Neural progenitor cell (in vitro differentiated cells): ENCODE measurements around the gene EZR. TPM values are rescaled to one million over a fixed set of nuclear protein-coding genes. Genes with fewer than 3 reads are reported as not detected.

Experiments
- DNase-seq: peaks from one replicate; pipeline ENCODE4 v3.0.0-alpha.2; 2016; ENCODE audit warnings: low spot score
- H2AFZ ChIP-seq: fragments of 200-600 bp; sonication (generic); replicated peaks from 2 replicates; pipeline ENCODE4 v1.6.1; 2016; ENCODE audit warnings: antibody characterized with exemption
- H3F3A ChIP-seq: fragments of 200-600 bp; sonication (generic); 2 replicates; pipeline ENCODE4 v1.6.1; 2016; ENCODE audit warnings: antibody characterized with exemption, low read depth
- H3K27ac ChIP-seq: fragments of 200-600 bp; sonication (generic); 2 replicates; pipeline ENCODE4 v1.5.1; 2016; ENCODE audit warnings: mild to moderate bottlenecking
- H3K27me3 ChIP-seq: fragments of 200-600 bp; sonication (generic); 2 replicates; pipeline ENCODE4 v1.6.1; 2016; ENCODE audit warnings: mild to moderate bottlenecking, moderate library complexity
- H3K36me3 ChIP-seq: fragments of 200-600 bp; sonication (generic); 2 replicates; pipeline ENCODE4 v1.5.1; 2016
- H3K4me1 ChIP-seq: fragments of 200-600 bp; sonication (generic); 2 replicates; pipeline ENCODE4 v1.6.1; 2016; ENCODE audit warnings: mixed run types
- H3K4me2 ChIP-seq: fragments of 200-600 bp; sonication (generic); 2 replicates; pipeline ENCODE4 v1.6.1; 2016
- H3K4me3 ChIP-seq: fragments of 200-600 bp; sonication (generic); 2 replicates; pipeline ENCODE4 v1.5.1; 2016
- H3K79me2 ChIP-seq: fragments of 200-600 bp; sonication (generic); 2 replicates; pipeline ENCODE4 v1.6.1; 2016; ENCODE audit warnings: low read depth
- H3K9ac ChIP-seq: fragments of 200-600 bp; sonication (generic); 2 replicates; pipeline ENCODE4 v1.6.1; 2016
- H3K9me3 ChIP-seq: fragments of 200-600 bp; sonication (generic); 2 replicates; pipeline ENCODE4 v1.5.1; 2016; ENCODE audit warnings: low read depth
- H4K20me1 ChIP-seq: fragments of 200-600 bp; sonication (generic); 2 replicates; pipeline ENCODE4 v1.6.1; 2016; ENCODE audit warnings: low read depth
- H3K27ac Mint-ChIP-seq: 3 replicates; pipeline ENCODE4 v1.8.0; 2021; ENCODE audit warnings: mixed read lengths
- H3K27me3 Mint-ChIP-seq: 2 replicates; pipeline ENCODE4 v1.8.0; 2022; ENCODE audit warnings: low read depth, mild to moderate bottlenecking, inconsistent platforms, moderate library complexity, mixed read lengths; ENCODE audit not compliant: insufficient read depth
- H3K36me3 Mint-ChIP-seq: 3 replicates; pipeline ENCODE4 v1.8.0; 2021; ENCODE audit warnings: mixed read lengths
- H3K4me1 Mint-ChIP-seq: 3 replicates; pipeline ENCODE4 v1.8.0; 2021; ENCODE audit warnings: mixed read lengths
- H3K4me3 Mint-ChIP-seq: 3 replicates; pipeline ENCODE4 v1.8.0; 2021; ENCODE audit warnings: mild to moderate bottlenecking, moderate library complexity, mixed read lengths
- H3K9me3 Mint-ChIP-seq: 3 replicates; pipeline ENCODE4 v1.8.0; 2020; ENCODE audit warnings: mixed read lengths
- CTCF ChIP-seq: fragments of 200-600 bp; sonication (generic); IDR thresholded peaks from 2 replicates; pipeline ENCODE4 v1.5.1; 2017; ENCODE audit warnings: antibody characterized with exemption, mild to moderate bottlenecking
- EZH2 ChIP-seq: fragments of 200-600 bp; sonication (generic); IDR thresholded peaks from 2 replicates; pipeline ENCODE4 v1.6.1; 2017; ENCODE audit warnings: antibody characterized with exemption, mild to moderate bottlenecking, moderate library complexity
- EZH2phosphoT487 ChIP-seq: fragments of 200-600 bp; sonication (generic); IDR thresholded peaks from 2 replicates; pipeline ENCODE4 v1.6.1; 2017; ENCODE audit warnings: antibody characterized with exemption
- total RNA-seq: library from RNA; depleted of rRNA; stranded (reverse); fragments of >200 nt; gene quantifications from 2 replicates; pipeline ENCODE4 v1.2.3, GENCODE V29; 2015; ENCODE audit warnings: low replicate concordance

EZR gene
- total RNA-seq, 1 donor from 2014 or later: 52.0 TPM

GRCh38 chr6:158786645-158787304, 32.4 kb downstream of the EZR start:
- Histone ChIP-seq H3K4me1 (no peaks in the 10 kb centered on the region), H3K36me3 (no peaks in the 10 kb centered on the region), H3K27ac (no peak overlapping the region), H3K9me3 (no peaks in the 10 kb centered on the region), H2AFZ (no peak overlapping the region), H3K79me2 (peaks cover 35% of the 10 kb centered on the region), H3K4me2 (no peak overlapping the region), H3K4me3 (no peak overlapping the region), H3F3A (no peaks in the 10 kb centered on the region), H3K27me3 (no peaks in the 10 kb centered on the region), H4K20me1 (peaks cover 4% of the 10 kb centered on the region), H3K9ac (no peak overlapping the region)
- Mint-ChIP-seq H3K27me3 (no peaks in the 10 kb centered on the region), H3K4me1 (peaks cover 6% of the 10 kb centered on the region), H3K4me3 (no peak overlapping the region), H3K9me3 (no peaks in the 10 kb centered on the region), H3K27ac (no peak overlapping the region), H3K36me3 (peaks cover 42% of the 10 kb centered on the region)
- no peak for DNase-seq
- TF ChIP-seq EZH2phosphoT487 (no peak), CTCF (no peak), EZH2 (no peak)

GRCh38 chr6:158785036-158785435, 34.1 kb downstream of the EZR start:
- H3K36me3 ChIP-seq: no peaks in the 10 kb centered on the region
- H2AFZ ChIP-seq: no peak overlapping the region
- Mint-ChIP-seq H3K27ac (no peak overlapping the region), H3K4me1 (no peaks in the 10 kb centered on the region), H3K27me3 (no peaks in the 10 kb centered on the region), H3K36me3 (peaks cover 50% of the 10 kb centered on the region), H3K9me3 (no peaks in the 10 kb centered on the region), H3K4me3 (no peak overlapping the region)
- H3K4me3 ChIP-seq: no peak overlapping the region
- H3F3A ChIP-seq: no peaks in the 10 kb centered on the region
- peaks cover 8% of the 10 kb centered on the region for H4K20me1 ChIP-seq
- H3K27ac ChIP-seq: no peak overlapping the region
- peaks cover 19% of the 10 kb centered on the region for H3K79me2 ChIP-seq
- TF ChIP-seq EZH2 (no peak), EZH2phosphoT487 (no peak)
- H3K27me3 ChIP-seq: no peaks in the 10 kb centered on the region
- no peaks in the 10 kb centered on the region for H3K4me1 ChIP-seq
- H3K4me2 ChIP-seq: no peak overlapping the region
- no peak overlapping the region for H3K9ac ChIP-seq
- no peaks in the 10 kb centered on the region for H3K9me3 ChIP-seq
- DNase-seq: no peak

GRCh38 chr6:158784505-158784904, 34.7 kb downstream of the EZR start:
- H3F3A ChIP-seq: no peaks in the 10 kb centered on the region
- Mint-ChIP-seq H3K27ac (no peak overlapping the region), H3K4me3 (no peak overlapping the region), H3K27me3 (no peaks in the 10 kb centered on the region), H3K9me3 (no peaks in the 10 kb centered on the region), H3K36me3 (peaks cover 47% of the 10 kb centered on the region), H3K4me1 (no peaks in the 10 kb centered on the region)
- no peak overlapping the region for H3K4me2 ChIP-seq
- no peak overlapping the region for H2AFZ ChIP-seq
- peaks cover 13% of the 10 kb centered on the region for H3K79me2 ChIP-seq
- no peaks in the 10 kb centered on the region for H3K36me3 ChIP-seq
- H3K4me3 ChIP-seq: no peak overlapping the region
- no peak for TF ChIP-seq EZH2
- no peak for TF ChIP-seq CTCF
- no peak for TF ChIP-seq EZH2phosphoT487
- no peak for DNase-seq
- no peak overlapping the region for H3K27ac ChIP-seq
- H4K20me1 ChIP-seq: peaks cover 4% of the 10 kb centered on the region
- no peak overlapping the region for H3K9ac ChIP-seq
- no peaks in the 10 kb centered on the region for H3K9me3 ChIP-seq
- no peaks in the 10 kb centered on the region for H3K4me1 ChIP-seq
- H3K27me3 ChIP-seq: no peaks in the 10 kb centered on the region

GRCh38 chr6:158783851-158784250, 35.3 kb downstream of the EZR start:
- Histone ChIP-seq H3K4me3 (no peak overlapping the region), H2AFZ (no peak overlapping the region), H4K20me1 (peaks cover 4% of the 10 kb centered on the region), H3F3A (no peaks in the 10 kb centered on the region), H3K27ac (no peak overlapping the region), H3K4me1 (no peaks in the 10 kb centered on the region), H3K9me3 (no peaks in the 10 kb centered on the region), H3K79me2 (peaks cover 13% of the 10 kb centered on the region), H3K9ac (no peak overlapping the region), H3K27me3 (no peaks in the 10 kb centered on the region), H3K4me2 (no peak overlapping the region), H3K36me3 (no peaks in the 10 kb centered on the region)
- Mint-ChIP-seq H3K27me3 (no peaks in the 10 kb centered on the region), H3K27ac (no peak overlapping the region), H3K36me3 (peaks cover 52% of the 10 kb centered on the region), H3K9me3 (no peaks in the 10 kb centered on the region), H3K4me1 (no peaks in the 10 kb centered on the region), H3K4me3 (no peak overlapping the region)
- no peak for DNase-seq
- TF ChIP-seq EZH2 (no peak), EZH2phosphoT487 (no peak), CTCF (no peak)
